ENCODE measurements around the gene INAFM2. TPM values are rescaled to one million over a fixed set of nuclear protein-coding genes. Genes with fewer than 3 reads are reported as not detected.

Gene INAFM2
- total and polyA plus RNA-seq, 9 of the 15 experiments (the other 6 are each of a cell fraction or from before 2014, with no cell fraction given): 11.8 to 43.1 (median 27.2) TPM

GRCh38 chr15:40282147-40282868, 41.2 kb upstream of the INAFM2 start (continued):
- no peak for TF ChIP-seq ZHX1 (conservative IDR thresholded peaks at IDR 0.05; ENCODE audit: low read length)
- no peak for TF ChIP-seq DLX4 (CRISPR knock-in tag; IDR thresholded peaks at IDR 0.05)
- TF ChIP-seq ZNF639 (CRISPR knock-in tag; conservative IDR thresholded peaks at IDR 0.05 in 1 of 2, IDR thresholded peaks at IDR 0.05 in 1 of 2): no peak
- peak; percentile 81; the same call in 1 of the 2 replicates for TF ChIP-seq ZNF830 (CRISPR knock-in tag; IDR thresholded peaks at IDR 0.05)
- no peak for TF ChIP-seq FOS (IDR thresholded peaks at IDR 0.05; ENCODE audit: extremely low read depth, insufficient read length)
- peak; percentile 32 for TF ChIP-seq FIP1L1 (IDR thresholded peaks at IDR 0.05; ENCODE audit: low read depth, low read length, poor library complexity, severe bottlenecking)
- no peak for TF ChIP-seq NR0B1 (IDR thresholded peaks at IDR 0.05; ENCODE audit: partially characterized antibody)
- no peak for TF ChIP-seq IRF2 (CRISPR knock-in tag; IDR thresholded peaks at IDR 0.05)
- TF ChIP-seq MCM7 (IDR thresholded peaks at IDR 0.05): no peak
- TF ChIP-seq XRCC4 (IDR thresholded peaks at IDR 0.05; ENCODE audit: extremely low read depth, insufficient read depth, insufficient read length): no peak
- TF ChIP-seq EHMT2 (IDR thresholded peaks at IDR 0.05): no peak
- TF ChIP-seq KLF13 (tag; IDR thresholded peaks at IDR 0.05; ENCODE audit: borderline replicate concordance, low read depth): 0 out of 2 replicates have a peak, but pooled peaks have one; percentile 14
- TF ChIP-seq TFE3 (CRISPR knock-in tag; IDR thresholded peaks at IDR 0.05): no peak
- no peak for TF ChIP-seq VEZF1 (CRISPR knock-in tag; IDR thresholded peaks at IDR 0.05)
- TF ChIP-seq CXXC5 (CRISPR knock-in tag; IDR thresholded peaks at IDR 0.05): peak; percentile 81
- no peak for TF ChIP-seq POU5F1 (IDR thresholded peaks at IDR 0.05; ENCODE audit: borderline replicate concordance, low read depth, low read length, partially characterized antibody)

Measured in K562 (cell line).